Measurements from ENCODE around the gene AKAP13.

Gene AKAP13

DNA sequence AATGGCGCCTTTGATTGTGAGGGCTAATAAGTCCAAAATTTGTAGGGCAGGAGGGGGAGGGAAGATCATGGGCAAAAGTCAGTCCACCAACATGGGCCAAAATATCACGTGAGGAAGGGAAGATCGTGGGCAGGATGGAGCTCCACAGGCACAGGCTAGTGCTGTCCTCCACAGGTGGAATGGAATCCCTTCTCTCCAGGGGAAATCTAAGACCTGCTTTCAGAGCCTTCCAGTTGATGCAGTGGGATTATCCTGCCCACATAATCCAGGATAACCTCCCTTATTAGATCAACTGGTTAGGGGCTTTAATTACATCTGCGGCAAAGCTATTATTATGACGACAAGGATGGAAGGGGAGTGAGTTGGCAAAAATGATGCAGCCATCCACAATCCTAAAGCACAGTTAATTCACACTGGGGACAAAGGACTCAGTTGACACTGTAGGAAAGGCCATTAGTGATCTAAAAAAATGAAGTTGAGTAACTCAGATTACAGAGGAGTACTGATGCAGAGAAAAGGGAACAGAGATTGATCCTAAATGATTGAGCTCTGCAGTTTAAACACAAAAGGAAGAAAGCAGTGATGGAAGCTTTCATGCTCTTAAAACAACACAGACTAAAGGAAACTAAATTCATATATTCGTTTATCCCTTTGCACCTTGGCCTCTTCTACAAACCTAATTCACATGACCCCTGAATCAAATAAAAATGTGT lies 159.8 kb downstream of the AKAP13 start:
- no peak for DNase-seq (ENCODE audit: low read depth)

DNA sequence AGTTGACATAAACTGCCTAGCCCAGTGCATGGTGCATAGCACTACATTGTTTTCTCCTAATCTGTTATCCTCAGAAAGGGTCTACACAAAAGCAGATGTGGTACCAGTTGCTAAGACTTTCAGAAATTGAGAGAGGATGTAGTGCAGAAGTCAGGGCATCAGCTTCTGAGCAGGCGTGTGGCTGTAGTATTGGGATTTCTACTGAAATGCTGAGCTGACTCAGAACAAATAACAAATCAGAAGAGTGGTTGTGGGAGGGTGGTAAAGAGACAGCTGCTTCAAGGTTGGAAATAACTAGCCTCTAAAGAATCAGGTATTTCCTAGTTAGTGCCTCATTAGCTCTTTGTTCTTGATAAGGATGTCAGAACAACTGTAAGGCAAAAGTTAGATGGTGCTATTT lies 161.3 kb downstream of the AKAP13 start:
- DNase-seq (ENCODE audit: low read depth): peak; percentile 38

- no peak for DNase-seq (ENCODE audit: low read depth)
Measured at GRCh38 chr15:85542488-85542887, 162.1 kb downstream of the AKAP13 start.

DNA sequence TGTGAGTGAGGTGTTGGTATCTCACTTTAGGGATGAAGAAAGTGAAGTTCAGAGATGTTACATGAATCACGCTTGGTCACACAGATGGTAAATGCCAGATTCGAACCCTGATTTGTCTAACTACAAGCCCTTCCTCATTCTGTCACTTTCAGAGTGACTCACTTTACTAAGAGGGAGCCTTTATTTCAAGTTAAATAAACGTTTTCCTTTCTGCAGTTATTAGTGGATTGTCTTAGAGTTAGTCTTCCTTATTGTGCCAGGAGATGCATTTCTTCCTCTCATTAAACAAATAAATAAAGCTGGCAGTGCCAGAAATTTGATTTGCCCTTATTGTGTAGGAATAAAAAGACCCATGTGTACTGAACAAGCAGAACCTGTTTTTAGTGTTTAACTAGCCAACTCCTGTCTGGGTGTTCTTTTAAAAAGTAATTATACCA lies 162.5 kb downstream of the AKAP13 start:
- no peak for DNase-seq (ENCODE audit: low read depth)

GRCh38 chr15:85543741-85544155 lies 163.3 kb downstream of the AKAP13 start:
- DNase-seq (ENCODE audit: low read depth): no peak

GRCh38 chr15:85545185-85545584 lies 164.8 kb downstream of the AKAP13 start:
- DNase-seq (ENCODE audit: low read depth): peak; percentile 74

- no peak for DNase-seq (ENCODE audit: low read depth)
Measured at GRCh38 chr15:85545752-85546151, 165.3 kb downstream of the AKAP13 start.

DNA sequence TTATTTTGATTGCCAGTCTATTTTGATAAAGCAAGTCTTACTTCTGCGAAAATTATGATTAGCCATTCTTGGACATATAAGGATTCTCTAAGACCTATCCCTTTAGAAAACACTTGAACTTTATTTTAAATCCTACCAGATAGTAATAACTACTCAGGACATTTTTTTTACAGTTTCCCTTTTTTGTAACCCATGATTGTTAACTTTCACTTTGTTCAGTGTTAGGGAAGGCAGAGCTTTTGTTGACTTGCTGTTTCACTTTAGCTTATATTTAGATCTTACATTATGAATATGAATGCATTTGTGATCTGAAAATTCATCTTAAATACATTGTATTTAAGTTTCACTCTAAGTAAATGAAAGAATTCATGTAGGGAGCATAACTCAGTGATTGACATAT lies 167.0 kb downstream of the AKAP13 start:
- DNase-seq (ENCODE audit: low read depth): no peak

GRCh38 chr15:85550283-85550682 lies 169.9 kb downstream of the AKAP13 start:
- DNase-seq (ENCODE audit: low read depth): no peak

DNA sequence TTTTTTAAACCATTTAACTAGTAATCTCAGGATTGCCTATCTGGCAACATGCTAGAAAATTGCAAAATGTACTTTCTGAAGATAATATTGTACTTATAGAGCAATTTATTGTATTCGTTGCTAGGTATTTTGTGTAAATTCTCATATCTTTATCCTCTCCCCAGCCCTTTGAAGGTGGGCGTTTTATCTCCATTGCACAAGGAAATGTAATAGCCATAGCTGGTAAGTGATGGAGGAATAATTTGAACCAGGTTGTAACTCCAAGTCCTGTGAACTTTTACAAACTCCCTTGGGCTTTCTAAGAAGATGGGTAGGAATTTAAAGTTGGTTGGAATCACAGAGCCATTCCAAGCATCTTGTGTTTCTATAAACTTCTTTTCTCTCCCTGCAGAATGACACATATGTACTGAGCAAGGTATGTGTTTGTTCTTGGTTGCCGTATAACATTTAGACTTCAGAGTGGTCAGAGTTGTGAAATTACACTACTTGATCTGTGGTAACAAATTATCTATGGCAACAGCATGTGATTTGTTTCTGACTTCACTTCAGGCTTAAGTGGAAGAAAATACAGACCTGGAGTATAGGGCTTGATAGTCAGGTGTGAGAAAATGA lies 170.9 kb downstream of the AKAP13 start:
- DNase-seq (ENCODE audit: low read depth): peak; percentile 87

- DNase-seq (ENCODE audit: low read depth): no peak
Measured at GRCh38 chr15:85554852-85555521, 174.6 kb downstream of the AKAP13 start.

DNA sequence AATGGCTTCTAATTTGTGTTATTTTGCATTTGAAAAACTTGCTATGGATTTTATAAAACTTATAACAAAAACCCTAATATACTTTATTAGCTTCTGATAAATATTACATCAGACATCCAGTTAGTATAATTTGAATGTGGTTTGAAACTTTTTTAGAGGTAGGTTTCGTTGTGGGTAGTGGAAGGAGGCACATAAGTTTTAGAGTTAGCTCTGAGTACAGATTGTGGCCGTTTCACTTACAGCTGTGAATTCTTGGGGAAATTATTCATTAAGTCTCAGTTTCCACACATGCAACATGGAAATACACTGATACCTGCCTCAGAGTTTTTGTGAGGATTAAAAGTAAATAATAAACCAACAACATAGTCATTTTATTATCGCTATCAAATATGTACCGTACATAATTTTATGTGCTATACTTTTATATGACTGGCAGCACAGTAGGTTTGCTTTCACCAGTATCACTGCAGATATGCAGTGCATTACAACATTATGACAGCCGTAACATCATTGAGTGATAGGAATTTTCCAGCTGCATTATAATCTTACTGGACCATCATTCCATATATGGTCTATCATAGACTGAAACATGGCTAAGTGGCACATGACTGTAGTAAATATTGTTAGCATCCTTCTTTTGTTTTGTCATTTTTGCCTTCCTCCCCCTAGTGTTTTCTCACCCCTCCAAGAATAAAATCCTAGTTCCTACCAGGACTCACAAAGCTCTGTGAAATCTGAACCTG lies 175.6 kb downstream of the AKAP13 start:
- no peak for DNase-seq (ENCODE audit: low read depth)

GRCh38 chr15:85556618-85556895 lies 176.2 kb downstream of the AKAP13 start:
- peak; percentile 53 for DNase-seq (ENCODE audit: low read depth)

- no peak for DNase-seq (ENCODE audit: low read depth)
Measured at GRCh38 chr15:85557385-85557784, 177.0 kb downstream of the AKAP13 start.

DNA sequence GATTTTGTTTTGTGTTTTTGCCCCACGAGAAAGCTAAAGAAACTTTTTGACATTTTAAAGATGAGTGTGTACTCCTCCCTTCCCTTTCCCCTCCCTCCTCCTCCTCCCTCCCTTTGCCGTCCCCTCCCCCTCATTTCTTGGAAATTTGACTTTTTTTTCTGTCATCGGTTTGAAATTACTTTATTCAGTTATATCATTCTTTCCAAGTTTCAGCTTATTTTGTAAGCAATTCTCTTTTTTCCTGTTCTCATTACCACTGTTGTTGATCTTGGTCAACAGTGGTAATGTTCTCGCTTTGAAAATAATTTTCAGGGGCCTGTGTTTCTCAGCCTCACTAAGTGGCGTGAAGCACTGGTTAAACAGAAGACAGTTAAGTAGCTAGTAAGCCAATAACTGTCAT lies 178.4 kb downstream of the AKAP13 start:
- no peak for DNase-seq (ENCODE audit: low read depth)

DNA sequence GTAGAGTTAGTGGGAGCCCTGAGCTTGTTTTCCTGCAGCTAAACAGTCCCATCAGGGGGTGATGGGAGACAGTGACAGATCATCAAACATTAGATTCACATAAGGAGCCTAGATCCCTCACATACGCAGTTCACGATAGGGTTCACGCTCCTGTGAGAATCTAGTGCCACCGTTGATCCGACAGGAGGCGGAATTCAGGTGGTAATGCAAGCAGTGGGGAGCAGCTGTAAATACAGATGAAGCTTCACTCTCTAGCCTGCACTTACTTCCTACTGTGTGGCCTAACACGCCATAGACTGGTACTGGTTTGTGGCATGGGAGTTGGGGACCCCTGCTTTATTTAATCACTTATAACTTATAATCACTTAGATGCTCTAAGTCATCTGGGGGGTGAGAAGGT lies 179.1 kb downstream of the AKAP13 start:
- no peak for DNase-seq (ENCODE audit: low read depth)

DNA sequence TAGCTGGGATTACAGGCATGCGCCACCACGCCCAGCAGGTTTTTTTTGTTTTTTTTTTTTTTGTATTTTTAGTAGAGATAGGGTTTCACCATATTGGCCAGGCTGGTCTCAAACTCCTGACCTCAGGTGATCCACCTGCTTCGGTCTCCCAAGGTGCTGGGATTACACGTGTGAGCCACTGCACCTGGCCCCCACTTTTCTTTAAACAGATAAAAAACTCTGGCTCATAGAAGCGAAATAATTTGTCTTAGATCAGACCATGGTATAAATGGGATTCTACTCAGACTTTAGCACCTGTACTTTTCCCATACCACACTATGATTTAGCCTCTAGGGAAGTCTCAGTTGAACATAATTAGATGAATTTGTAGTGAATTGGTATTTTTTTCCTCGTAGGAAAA lies 182.4 kb downstream of the AKAP13 start:
- no peak for DNase-seq (ENCODE audit: low read depth)

DNA sequence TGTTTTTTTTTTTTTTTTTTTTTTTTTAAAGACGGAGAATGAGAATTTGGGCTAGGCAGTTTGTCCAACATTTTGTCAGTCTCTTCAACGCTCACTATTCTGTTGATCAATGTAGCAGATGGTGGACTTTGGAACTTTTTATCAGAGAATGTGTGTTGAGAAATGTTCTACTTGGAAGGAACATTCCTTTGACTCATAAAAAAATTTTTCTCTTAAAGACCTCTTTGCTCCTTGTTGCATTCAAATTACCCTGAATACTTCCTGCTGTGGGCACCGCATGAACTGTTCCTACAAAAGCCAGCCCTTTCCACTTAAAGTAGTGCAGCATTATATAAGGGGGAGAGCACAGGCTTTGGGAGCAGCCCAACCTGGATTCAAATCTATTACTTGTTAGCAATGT lies 182.9 kb downstream of the AKAP13 start:
- DNase-seq (ENCODE audit: low read depth): peak; percentile 76

DNA sequence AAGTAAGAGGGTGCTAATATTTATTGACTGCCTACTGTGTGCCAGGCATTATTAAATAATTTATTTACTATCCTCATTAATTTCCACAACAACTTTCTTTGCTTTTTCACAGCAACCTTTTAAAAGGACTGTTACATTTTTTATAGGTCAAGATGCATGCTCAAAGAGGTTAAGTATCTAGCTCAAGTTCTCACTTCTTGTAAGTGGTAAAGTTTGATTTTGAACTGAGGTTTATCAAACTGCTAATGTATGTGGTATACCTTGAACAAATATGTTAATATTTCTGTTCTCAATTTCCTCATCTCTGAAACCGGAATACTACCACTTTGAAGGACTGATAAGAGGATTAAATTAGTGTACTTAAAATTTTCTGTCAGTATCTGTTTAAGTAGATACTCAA lies 183.3 kb downstream of the AKAP13 start:
- no peak for DNase-seq (ENCODE audit: low read depth)

DNA sequence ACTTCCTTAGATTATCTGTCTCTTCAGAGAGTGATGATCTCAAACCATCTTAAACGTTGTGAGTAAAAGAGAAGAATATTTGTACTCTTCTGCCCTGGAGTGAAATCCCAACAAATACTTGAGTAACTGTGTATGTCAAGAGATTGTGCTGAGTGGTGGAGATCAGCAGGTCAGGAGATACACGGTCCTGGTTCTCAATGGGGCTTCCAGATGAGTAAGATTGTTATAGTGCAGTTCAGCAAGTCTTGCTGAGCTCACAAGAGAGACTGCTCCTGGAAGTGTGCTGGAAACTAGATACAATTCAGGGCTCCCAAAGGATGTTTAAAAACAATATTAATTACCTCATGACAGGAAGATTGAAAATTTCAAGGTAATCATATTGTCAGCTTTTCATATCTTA lies 184.3 kb downstream of the AKAP13 start:
- DNase-seq (ENCODE audit: low read depth): peak; percentile 60

- DNase-seq (ENCODE audit: low read depth): no peak
Measured at GRCh38 chr15:85568261-85568808, 187.9 kb downstream of the AKAP13 start.

- no peak for DNase-seq (ENCODE audit: low read depth)
Measured at GRCh38 chr15:85570336-85570735, 189.9 kb downstream of the AKAP13 start.

DNA sequence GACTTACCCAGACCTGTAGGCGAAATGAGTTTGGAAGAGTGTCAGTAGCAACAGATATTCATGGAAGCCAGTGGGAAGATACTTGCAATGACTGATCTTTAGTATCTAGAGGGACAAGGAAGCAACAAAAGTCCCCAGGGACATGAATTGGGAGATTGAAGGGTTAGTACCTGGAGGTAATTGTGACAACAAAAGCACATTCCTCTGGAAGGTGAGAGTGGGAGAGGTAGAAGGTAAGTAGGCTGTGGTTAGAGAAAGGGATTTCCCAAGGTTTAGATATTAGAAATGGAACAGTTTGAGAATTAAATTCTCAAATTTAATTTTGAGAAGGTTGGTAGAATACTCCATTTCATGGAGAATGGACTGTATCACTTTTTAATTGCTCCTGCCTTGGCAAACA lies 191.4 kb downstream of the AKAP13 start:
- no peak for DNase-seq (ENCODE audit: low read depth)

Measured in iris pigment epithelial cell (primary cell).